GM21576 (cell line): ENCODE measurements around the gene LCMT1.
"Not testable (repeated sequence)": the region's sequence is repeated elsewhere in the genome, so short reads cannot be mapped to it uniquely, and the experiment has no call there.

Experiments
- ATAC-seq: cut with Tn5 transposase; IDR thresholded peaks from one replicate; pipeline ENCODE4 v1.9.1; 2021; ENCODE audit warnings: mild to moderate bottlenecking, moderate library complexity; ENCODE audit not compliant: unreplicated experiment

LCMT1 gene

GRCh38 chr16:25138130-25138529, 26.6 kb downstream of the LCMT1 start:
- ATAC-seq, result no peak

DNA sequence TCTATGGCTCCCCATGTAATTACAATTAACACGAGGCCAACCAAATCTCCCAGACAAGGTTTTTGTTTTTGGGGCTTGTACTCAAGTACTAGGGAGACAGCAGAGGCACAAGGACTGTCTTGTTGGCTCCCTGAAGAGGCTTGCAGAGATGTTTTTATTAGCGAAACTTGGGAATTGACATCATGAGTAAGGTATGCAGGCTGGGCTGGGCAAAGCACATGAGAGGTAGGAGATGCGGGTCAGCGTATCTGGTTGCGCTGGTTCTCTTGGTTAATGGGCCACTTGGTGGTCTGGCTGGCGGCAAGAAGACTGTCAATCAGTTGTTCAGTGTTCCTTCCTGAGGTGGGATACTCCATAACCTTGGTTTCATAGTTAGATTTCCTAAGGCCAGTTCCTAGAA, 28.9 kb downstream of the LCMT1 start:
- ATAC-seq, result no peak

DNA sequence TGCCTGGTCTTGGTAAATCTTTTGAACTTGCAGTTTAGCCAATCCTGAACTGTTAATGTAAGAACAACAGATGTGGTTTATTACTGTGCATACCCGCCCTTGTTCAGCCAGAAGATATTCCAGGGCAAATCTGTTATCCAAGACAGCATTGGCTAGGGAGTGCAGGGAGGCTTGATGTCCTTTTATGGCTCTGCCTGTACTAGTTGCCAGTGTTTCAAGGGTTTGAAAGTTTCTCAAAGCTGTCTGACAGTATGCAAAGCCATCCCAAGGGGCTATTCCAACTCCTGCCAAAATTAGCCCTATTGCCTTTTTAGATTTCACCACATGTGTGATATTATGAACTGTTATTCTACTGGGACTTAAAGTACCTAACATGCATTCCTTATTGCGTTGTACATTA, 30.1 kb downstream of the LCMT1 start:
- no peak for ATAC-seq

- no peak for ATAC-seq
Measured at GRCh38 chr16:25143928-25144327, 32.4 kb downstream of the LCMT1 start.

DNA sequence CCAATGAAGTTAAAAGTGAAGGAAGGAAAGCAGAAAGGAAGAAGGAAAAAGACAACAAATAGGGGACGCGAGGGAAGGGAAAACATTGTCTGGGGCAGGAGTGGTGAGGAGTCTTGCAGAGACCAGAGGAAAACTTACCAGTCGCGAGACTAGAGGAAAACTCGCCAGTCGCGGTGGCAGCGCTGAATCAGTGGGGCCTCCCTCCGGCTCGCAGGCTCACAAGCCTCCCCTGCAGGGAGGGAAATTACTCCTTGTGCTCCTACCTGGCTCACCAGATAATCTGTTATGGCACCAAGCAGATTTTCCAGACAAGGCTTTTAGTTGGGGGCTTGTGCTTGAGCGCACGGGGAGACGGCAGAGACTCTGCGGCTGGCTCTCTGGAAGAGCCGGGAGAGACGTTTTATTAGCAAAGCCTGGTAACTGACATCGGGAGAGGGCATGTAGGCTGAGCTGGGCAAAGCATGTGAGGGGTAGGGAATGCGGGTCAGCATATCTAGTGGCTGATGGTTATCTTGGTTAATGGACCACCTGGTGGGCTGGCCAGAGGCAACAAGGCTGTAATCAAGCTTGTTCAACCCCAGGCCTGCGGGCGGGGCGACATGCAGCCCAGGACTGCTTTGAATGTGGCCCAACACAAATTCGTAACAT, 37.1 kb downstream of the LCMT1 start:
- ATAC-seq, result no peak

DNA sequence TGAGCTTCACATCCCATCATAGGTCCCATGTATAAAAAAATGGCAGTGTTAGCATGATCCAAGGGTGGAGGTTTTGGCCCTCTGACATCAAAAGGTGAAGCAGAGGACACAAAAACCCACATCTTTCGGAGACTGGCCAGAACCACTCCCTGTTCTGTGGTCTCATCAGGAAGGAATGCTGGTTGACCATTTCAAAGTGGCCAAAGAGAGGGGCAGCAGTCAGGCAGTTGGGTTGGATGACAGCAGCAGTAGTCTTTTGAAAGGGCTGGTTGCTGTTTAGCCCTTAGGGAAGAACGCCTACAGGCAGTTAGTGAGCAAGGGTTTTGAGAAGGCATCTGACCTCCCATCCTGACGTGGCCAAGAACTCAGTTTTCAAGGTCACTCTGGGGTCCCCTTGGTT, 40.5 kb downstream of the LCMT1 start:
- no peak for ATAC-seq

DNA sequence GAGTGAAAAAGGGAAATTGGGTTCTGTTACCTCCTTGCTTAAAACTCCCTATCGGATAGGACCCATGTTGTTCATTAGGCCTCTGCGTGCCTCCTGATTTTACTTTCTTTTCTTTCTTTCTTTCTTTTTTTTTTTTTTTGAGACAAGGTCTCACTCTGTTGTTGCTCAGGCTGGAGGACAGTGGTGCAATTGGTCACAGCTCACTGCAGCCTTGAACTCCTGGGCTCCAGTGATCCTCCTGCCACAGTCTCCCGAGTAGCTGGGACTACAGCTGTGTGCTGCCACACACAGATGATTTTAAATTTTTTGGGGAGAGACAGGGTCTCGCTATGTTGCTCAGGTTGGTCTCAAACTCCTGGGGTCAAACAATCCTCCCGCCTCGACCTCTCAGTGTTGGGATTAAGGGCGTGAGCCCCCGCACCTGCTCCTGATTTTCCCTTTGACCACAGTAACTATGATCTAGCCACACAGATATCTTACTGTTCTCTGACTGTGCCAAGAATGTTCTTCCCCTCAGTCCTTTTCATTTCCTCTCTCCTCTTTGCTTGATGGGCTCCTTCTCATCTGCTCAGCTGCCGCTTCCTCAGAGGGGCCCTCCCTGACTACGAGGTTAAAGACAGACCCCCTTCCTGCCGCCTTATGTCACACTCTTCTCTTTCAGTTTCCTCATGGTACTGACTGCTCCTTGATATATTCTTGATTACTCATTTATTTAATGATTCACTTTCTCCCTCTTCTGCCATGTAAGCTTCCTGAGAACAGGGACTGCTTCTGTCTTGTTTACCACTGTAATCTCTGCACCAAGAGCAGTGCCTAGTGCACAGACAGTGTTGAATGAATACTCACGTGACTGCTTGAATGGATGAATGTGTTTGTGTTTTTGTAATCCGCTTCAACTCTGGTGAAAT, 44.3 kb downstream of the LCMT1 start:
- no peak for ATAC-seq

GRCh38 chr16:25157271-25157875, 45.8 kb downstream of the LCMT1 start:
- ATAC-seq, result no peak

DNA sequence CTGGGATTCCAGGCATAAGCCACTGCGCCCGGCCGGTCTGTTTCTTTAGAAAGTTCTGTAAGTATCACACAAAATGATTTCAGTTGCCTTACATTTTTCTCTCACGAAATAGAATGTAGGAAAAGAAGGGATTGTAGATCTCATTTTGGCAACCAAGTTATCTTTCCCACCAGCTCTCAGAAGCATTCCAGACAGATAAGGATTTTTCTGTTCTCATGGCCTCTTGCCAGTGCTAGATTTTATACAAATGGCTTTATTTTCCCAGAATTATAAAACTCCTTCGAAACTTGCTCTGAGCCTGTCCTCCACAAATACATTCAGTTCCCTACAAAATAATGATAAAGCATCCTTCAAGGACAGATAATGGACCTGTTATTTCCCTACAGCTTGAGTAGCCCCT, 46.9 kb downstream of the LCMT1 start:
- no peak for ATAC-seq

DNA sequence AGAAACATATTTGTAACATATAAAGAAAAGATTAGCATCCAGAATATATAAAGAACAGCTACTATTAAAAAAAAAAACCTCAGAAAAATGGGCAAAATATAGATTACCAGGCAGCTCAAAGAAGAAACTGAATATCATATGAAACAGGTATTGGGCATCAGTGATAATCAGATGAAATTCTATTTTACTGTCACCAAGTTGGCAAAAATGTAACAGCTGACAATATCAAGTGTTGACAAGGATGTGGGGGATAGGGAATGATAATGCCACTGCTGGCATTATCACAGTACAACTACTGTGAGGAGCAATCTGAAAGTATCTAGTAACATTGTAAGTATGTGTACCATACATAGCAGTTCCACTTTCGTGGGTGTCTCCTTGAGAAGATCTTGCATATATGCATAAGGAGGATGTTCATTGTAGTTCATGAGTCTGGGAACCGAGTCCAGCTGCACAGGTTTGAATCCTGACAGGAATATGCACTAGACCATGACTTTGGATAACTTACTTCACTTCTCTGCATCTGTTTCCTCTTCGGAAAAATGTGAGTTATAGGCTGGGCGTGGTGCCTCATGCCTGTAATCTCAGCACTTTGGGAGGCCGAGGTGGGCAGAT, 50.3 kb downstream of the LCMT1 start:
- no peak for ATAC-seq

GRCh38 chr16:25163683-25164082, 52.1 kb downstream of the LCMT1 start:
- no peak for ATAC-seq

DNA sequence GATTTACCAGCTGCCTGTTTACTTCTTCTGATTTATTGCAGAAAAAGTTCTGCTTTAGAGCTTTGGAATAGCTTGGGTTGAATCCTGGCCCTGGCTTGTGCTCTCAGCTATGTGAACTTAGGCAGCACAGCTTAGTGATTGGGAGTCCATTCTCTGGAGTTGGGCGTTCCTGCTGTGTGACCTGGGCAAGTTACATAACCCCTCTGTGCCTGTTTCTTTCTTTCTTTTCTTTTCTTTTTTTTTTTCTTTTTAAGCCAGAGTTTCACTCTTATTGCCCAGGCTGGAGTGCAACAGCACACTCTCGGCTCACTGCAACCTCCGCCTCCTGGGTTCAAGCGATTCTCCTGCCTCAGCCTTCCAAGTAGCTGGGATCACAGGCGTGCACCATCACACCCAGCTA, 53.7 kb downstream of the LCMT1 start:
- no peak for ATAC-seq

DNA sequence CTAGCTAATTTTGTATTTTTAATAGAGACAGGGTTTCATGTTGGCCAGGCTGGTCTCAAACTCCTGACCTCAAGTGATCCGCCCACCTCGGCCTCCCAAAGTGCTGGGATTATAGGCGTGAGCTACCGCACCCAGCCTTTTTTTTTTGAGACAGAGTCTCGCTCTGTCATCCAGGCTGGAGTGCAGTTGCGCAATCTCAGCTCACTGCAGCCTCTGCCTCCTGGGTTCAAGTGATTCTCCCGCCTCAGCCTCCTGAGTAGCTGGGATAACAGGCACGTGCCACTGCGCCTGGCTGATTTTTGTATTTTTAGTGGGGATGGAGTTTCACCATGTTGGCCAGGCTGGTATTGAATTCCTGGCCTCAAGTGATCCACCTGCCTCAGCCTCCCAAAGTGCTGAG, 56.4 kb downstream of the LCMT1 start:
- ATAC-seq, result not testable (repeated sequence)

- ATAC-seq, result no peak
Measured at GRCh38 chr16:25171390-25171789, 59.8 kb downstream of the LCMT1 start.

GRCh38 chr16:25172831-25173230, 61.3 kb downstream of the LCMT1 start:
- ATAC-seq, result no peak

DNA sequence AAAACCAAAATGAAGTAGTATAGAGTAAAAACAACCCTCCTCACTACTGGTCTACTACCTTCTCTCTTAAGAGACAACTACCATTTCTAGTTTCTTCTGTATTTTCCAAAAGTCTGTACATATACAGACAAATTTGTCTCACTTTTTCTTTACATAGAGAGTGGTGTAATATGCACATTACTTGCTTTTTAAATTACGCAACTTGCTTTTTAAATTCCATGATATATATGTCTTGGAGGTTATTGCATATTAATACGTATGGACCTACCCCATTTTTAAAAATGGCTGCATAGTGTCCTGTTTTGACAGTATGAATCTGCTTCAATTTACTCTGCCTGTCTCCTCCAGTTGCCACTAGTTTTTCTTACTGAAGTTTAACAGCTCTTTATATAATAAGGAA, 62.7 kb downstream of the LCMT1 start:
- ATAC-seq, result no peak

- no peak for ATAC-seq
Measured at GRCh38 chr16:25176136-25176535, 64.6 kb downstream of the LCMT1 start.

DNA sequence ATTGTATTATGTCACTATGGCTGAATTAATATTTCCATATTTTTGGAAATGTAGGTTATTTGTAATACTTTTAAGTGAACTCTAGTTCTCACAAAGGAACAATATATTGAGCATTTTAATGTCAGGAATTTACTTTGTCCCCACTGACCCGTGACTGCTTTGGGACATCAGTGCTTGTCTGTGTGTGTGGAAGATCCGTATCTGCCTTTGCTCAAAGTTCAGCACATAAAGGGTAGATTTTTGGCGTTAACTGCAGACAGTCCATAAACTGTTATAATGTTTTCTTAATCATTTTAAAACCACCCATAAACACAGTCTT, 65.9 kb downstream of the LCMT1 start:
- no peak for ATAC-seq

GRCh38 chr16:25177831-25178688, 66.5 kb downstream of the LCMT1 start:
- no peak for ATAC-seq

DNA sequence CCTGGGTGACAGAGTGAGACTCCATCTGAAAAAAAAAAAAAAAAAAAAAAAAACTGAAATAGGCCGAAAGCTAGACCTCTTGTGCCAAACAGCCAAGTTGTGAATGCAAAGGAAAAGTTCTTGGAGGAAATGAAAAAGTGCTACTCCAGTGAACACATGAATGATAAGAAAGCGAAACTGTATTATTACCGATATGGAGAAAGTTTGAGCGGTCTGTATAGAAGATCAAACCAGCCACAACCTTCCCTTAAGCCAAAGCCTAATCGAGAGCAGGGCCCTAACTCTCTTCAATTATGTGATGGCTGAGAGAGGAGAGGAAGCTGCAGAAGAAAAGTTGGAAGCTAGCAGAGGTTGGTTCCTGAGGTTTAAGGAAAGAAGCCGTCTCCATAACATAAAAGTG, 69.7 kb downstream of the LCMT1 start:
- not testable (repeated sequence) for ATAC-seq

- no peak for ATAC-seq
Measured at GRCh38 chr16:25184771-25185170, 73.2 kb downstream of the LCMT1 start.
